G401.6 (cell line): ENCODE data around the gene UNC119.
A peak's percentile ranks its signal among the peaks of the same experiment; 100 is the strongest.

Experiments used
- FAIRE-seq: peaks from 2 replicates; lab custom pipeline; 2012; peaks lifted over from hg19 to GRCh38; lab: Jason Lieb, UNC

Gene UNC119

DNA sequence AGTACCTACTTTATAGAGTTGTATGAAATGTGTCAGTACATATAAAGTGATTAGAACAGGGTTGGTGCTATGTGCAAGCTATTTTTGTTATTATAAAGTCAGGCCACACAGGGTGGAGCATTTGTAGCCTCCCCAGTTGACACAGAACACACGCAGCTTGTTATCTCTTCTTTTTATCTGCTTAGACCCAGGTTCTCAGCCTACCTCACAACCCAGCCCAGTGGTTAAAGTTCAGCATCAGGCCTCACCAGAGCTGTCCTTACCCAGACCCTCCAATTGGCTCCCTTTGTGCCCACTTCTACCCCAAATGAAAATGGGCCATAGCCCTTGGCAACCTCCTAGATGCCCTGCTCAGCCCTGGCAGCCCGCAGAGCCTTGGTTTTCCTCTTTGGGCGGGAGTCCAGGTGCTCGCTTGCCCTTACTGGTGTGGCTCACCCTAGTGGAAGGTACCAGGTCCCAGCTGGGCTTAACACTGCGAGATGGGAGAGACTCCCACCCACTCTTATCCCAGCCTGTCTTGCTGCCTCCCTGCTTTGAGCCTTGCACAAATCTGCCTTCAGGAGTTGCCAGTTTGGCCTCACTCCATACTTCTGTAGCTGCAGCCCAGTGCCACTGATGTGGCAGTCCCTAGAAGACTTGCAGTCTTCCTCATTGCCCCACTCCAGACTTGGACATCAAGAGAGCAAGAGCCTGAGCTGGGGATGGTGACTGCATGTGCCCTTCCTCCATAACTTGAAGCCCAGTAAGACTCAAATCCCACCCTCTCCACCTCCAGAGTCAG, 20.0 kb upstream of the UNC119 start:
- FAIRE-seq = no peak

DNA sequence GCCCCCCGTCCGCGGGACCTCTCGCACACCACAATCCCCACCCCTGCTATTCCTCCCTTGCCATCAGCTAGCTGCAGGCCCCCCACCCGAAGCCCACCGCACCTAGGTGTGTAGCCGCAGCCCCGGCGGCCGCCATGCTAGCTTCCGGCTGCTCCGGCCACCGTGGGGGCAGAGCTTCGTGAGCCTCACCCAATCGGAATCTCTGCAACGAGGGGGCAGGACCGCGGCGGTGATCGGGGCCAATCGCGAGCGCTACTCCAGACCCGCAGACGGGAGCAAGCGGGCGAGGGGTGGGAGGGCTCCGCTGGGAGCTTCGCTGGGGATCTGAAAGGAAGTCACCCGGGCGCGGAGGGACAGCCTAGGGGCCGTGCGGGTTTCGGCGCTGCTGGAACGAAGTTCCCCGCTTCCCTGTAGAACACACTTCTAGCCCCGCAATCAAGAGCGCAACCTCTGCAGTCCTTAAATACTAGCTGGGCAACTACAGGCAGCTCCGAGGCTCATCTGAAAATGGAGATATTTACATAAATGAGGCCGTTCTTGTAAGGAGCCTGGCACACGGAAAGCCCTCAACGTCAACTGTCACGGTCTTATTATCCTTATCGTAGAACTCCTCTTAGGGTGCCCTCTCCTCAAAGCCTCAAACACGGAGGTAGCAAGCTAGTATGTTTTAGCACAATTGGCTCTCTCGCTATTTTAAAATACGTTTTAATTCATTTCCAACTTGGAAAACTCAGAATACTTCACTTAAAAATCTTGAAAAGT, 19.1 kb upstream of the UNC119 start, which contains the start of gene PIGS:
Gene PIGS, minus strand, starts transcription at position 164 of the 762 bp plus-strand sequence. Its CDS starts 28 bp downstream, at position 136.
- peak; percentile 72 for FAIRE-seq

DNA sequence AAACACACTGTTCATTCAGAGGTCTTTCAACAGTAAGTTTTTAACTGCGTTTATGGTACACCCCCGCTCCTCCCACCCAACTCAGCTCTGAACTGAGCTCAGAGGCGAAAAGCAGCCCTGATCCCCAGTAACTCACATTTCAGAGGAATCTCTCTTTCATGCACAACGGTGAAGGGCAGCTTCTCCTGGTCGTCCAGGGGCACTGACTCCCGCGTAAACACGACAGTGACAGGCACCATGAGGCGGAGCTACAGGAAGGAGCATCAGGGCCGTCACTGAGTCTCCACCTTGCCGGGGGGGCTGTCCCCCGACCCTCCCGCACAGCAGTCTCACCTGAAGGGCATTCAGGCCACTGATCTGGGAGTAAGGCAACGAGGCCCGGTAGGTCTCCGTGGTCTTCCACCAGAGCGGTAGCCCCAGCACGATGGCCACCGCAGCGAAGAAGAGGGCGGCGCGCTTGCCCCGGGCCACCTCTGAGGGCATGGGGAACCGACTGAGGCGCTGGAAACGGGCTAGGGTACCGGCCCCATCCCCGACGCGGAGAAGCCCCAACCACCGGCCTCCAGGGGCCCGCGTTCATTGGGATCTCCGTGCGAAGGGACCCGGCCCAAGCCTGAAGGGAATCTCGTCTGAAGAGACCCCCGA, 18.4 kb upstream of the UNC119 start:
- no peak for FAIRE-seq

DNA sequence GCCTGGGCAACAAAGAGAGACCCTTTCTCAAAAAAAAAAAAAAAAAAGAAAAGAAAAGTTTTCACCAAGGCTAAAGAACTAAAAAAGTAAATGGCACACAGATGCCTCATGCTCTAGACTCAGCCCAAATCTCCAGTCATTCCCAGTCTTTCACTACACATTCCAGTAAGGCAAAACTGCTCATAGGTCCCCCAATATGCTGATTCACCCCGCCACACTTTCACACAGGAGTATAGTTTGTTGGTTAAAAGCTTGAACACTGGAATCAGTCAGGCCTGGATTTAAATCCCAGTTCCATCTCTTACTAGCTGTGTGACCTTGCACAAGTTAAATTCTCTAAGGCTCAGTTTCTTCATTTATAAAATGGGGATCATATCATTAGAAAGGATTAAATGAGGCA, 17.0 kb upstream of the UNC119 start:
- no peak for FAIRE-seq

DNA sequence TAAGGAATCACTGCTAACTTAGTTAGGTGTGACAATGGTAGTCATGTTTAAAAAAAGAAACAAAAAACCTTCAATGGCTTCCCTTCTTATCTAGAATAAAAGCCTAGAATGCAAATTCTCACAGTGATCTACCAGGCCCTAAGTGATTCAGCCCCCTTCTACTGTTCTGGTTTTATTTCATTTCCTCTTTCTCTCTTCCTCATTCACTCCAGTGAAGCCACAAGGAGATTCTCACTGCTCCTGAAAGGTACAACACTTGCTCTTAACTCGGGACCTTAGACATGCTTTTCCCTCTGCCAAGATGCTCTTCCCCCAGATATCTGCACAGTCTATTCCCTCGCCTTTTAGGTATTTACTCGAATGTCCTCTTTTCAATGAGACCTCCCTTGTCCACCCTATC, 15.2 kb upstream of the UNC119 start:
- no peak for FAIRE-seq

DNA sequence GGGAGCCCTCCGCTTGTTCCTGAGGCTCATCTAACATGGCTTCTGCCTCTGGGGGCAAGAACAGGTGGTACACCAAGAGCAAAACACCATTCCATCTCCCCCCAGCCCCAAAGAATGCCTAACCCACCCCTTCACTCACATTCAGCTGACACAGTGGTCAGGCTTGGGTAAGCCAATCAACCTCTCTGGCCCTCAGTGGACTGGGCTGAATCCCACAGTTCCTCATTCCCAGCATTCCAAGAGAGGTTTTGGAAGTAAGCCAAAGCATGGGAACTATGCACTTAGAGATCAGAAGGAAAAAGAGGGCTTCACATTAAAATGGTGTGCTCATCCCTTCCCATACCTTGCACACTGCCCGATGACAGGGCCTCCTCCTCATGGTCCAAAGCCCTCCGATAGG, 11.1 kb upstream of the UNC119 start:
- no peak for FAIRE-seq

DNA sequence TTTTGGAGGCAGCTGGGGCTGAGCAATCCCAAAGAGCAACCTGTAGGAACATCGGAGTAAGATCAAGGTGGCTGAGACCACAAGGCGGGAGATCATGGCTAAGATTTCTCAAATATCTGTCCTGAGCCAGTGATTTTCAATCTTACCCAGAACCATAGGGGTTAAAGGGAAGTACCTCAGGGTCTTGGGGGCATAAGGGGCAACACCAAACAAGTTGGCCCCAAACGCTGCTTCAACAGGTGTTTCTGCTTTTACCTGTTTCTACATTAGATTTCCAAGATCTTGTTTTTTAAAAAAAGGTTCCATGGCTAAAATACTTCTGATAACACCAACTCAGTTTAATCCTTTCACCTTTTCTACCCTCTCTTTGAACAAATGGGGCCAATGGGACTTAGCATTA, 2.6 kb upstream of the UNC119 start:
- FAIRE-seq = no peak

DNA sequence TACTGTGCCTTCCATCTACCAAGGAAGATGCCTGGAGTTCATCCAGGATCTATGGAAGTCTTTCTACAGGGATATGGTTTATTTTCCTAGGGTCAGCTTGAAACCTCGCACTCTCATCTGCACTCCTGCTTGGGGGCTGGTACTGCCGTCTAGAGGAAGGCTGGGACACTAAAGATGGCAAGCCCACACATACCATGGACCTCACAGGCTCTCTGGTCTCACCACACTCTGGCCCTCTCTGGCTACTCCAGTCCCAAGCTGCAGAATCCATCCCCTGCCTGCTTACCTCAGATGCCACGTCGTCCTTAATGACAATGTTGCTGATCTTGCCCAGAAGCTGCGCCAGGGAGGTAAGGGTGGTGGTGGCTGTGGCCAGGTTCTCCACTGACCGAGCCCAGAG, 2.1 kb upstream of the UNC119 start:
- no peak for FAIRE-seq

DNA sequence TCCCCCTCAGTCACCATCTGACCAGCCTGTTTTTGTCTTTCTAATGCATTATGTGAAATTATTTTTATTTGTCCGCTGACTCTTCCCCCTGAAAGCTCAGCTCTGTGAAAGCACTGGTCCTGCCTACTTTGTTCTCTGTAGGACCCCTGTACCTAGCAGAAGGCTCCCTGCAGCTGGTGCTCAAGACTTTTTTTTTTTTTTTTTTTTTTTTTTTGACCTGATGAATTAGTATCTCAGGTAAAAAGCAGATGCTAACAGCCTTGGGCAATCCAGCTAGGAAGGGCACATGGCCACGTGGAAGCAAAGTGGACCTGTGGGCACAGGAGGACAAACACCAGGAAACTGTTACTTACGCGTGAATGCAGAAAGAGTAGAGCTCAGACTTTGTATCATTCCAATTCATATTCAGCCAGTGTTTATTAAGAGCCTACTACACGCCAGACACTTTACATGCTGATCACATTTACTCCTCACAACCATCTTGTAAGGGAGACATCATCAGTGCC, 629 bp upstream of the UNC119 start:
- no peak for FAIRE-seq

DNA sequence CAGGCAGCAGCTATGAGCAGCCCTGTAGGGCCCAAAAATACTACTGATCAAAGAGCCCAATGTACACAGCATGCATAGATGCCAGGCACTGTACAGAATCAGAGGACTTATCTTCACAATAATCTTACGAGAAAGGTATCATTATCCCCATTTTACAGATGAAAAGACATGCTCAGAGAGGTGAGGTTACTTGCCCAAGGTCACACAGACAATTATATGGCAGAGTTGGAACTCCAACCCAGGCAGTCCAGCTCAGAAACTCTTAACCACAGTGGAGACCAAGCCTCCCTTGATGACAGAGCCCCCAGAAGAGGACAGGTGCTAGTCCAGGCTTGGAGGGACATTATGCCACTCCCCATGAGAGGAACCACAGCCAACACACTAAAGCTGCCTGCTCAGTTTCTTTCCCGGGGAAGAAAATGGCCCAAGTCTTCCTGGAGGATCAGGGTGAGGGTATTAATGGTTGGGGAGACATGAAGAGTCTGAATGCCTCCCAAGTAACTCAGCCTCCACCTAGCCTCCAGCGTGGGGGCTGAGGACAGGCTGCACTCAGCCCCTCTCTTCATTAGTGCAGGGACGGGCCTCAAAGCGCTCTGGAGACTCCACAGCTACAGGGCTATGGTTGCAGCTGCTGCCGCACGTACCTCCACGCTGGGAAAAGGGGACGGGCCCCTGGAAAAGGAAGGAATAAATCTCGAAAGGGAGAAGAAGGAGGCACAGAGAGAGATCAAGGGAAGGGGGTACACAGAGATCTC, 826 bp downstream of the UNC119 start:
- FAIRE-seq = no peak

DNA sequence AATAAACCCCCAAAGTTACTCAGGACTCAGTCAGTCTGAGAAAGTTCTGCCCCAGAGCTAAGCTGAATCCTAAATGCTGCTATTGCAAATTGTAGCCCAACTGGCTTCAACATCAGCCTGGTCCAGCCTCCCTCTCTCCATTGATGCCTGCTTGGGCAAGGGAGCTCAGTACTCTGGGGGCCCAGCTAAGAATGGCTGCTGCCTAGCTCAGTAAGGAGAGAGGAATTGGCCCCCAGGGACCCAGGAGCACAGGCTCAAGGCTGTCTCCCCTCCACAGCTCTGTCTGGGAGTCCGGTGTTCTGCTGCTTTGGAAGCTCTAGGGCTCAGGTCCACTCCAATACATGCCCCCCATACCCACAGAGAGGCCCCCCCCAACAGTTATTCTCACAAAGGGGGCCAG, 1.6 kb downstream of the UNC119 start:
- FAIRE-seq = no peak

DNA sequence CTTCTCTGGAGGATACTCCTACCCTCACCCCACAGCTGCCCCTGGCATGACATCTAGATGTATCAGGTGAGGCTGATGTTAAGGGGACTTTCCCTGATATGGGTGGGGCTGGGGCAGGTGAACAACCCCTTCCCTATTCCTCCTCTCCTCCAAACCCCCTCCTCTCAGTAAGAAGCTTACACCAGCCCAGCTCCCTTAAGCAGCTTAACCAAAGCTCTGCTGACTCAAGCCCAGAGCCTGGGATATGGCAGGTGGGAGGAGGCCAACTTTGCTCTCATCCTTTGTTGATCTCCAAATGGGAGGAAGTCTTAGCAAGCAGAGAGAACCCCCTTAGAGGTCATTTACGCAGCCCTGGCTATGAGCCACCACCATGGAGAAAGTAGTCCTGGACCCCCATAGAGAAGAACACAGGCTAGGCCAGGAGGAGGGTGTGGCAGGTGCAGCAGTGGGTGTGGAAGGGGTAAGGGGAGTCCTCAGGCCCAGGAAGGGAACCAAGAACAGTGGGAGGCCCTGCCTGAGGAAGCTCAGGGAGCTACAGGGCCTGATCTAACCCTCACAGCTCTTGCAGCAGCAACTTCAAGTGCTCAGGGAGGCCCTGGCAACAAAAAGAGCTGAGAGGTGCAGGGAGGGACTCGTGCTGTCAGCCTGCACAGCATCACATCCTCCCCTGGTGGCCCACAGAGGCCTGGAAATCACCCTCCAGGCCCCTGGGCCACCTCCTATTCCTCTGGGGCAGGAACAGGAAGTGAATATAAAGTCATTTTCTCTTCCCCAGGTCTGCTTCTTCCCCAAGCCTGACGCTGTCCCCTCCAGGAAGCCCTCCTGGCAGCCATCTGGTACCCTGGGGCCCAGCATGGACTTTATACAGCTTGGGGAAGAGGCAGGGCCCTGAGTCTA, 2.9 kb downstream of the UNC119 start:
- no peak for FAIRE-seq

DNA sequence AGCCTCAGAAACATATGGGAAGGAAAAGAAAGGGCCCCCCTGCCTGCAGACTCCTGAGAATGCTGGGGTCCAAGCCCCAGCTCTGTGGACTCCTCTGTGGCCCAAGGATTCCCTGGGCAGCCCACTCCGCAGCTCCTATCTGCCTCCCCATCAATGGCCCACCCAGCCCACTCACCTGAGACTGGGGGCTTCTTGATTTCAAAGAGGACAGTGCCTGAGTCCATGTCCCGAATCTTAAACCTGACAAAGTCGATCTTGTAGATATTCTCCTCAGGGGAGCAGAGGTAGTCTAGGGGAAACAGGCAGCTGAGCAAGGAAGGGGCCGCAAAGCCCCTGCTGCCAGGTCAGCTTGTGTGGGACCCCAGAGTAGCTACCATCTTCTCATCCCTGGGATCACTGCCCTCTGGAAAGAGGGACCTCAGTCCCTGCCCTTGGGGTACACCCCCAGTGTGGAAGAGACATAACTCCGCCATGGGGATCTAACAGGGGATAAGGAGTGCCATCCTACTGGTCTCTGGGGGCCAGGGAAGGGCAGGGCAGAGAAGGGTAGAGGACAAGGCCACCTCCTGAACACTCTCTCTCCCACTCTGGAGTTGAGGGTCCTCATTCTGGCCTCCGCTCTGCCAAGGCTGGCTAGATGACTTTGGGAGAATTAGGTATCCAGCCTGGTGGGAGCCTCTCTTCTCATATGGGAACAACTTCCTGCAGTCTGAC, 3.9 kb downstream of the UNC119 start:
- no peak for FAIRE-seq

DNA sequence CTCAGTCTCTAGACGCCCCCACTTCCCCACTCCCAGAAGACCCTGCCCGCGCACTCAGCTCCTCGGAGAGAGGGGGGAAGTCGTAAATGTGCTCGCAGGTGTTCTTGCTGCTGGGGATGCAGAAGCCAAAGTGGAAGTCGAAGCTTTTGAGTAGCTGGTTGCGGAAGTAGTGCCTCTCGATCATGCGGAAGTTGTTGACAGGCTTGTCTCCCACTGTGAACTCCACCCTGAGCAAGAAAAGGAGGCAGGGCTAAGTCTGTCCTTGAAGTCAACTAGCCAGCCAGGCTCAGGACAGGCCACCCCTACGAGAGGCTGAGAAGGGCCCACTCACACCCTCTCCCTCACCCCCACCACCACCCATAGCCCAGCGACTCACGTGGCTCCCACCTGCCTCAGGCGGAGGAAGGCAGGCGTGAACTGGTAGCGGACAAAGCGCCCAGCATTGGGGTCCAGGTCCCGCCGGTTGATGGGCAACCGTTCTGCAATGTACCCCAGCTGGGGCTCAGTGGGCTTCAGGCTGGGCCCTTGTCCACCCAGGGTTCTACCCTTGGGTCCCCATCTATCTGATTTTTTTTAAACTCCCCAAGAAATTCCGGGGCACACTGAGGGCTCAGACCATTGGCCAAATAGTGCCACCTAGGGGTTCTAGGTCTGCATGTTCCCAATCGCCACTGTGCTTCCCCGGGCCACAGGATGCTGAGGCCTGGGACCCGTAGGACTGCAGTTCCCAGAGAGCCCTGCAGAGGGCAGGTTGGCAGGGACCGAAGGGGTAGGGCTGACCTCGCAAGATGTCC, 4.6 kb downstream of the UNC119 start:
- FAIRE-seq = peak; percentile 86

DNA sequence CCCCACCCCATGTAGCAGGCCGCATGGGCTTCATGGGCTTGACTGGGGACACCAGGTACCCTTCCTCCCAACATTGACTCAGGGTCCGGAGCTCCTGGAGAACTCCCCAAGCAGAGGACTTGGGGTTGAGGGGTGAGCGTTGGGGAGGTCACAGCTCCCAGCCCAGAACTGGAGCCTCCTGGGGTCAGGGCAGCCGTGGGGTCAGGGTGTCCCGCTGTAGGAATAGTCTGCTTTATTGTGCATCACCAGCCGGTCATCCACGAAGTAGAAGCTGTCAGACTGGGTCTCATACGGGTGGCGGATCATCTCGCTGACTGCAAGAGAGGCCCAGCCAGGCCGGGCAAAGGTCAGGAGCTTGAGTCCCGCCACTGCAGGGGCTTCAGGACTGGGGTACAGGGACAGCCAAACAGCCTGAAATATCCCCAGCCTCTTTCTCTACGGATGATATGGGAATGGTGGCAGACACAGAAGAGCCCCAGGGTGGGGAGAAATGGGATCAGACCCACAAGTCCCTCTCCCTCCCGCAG, 5.3 kb downstream of the UNC119 start:
- no peak for FAIRE-seq

DNA sequence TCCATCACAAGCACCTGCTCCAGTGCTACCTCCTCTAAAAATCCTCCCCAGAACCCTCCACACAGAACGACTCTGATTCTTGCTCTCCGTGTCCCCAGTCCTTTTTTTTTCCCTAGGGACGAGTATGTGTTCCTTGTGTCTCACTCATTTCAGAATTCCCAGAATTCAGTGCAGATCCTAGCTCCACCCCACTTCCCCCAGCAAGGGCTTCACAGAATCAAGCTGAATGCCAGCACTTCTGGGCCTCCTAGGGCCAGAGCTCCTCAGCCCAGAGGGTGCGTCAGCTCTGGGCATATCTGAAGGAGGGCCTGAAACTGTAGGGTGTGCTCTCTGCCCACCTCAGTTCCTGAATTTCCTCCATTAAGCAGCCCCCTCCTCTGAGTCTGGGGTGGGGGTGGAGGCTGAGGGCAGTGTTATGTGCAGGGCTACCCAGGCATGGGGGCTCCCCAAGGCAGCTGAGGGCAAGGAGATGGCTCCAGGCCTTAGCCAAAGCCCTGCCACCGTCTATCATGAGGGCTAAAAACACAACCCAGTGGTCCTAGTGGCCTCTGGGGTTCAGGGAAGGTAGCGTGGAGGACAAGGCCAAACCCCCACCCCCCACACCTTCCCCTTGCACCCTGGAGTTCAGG, 6.5 kb downstream of the UNC119 start:
- FAIRE-seq = no peak

DNA sequence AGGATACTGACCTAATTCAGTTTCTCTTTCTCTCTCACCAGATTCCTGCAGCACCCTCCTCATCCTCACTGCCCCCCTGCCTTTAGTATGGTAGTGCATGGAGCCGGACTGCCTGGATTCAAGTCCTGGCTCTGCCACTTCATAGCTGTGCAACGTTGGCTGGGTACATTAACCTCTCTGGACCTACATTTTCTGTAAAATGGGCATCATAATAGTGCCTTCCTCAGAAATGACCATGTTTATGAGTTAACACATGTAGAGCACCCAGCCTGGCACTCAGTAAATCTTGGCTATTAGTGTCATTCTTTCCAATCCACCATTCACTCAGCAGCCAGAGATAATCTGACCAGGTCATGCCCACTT, 7.3 kb downstream of the UNC119 start:
- no peak for FAIRE-seq

DNA sequence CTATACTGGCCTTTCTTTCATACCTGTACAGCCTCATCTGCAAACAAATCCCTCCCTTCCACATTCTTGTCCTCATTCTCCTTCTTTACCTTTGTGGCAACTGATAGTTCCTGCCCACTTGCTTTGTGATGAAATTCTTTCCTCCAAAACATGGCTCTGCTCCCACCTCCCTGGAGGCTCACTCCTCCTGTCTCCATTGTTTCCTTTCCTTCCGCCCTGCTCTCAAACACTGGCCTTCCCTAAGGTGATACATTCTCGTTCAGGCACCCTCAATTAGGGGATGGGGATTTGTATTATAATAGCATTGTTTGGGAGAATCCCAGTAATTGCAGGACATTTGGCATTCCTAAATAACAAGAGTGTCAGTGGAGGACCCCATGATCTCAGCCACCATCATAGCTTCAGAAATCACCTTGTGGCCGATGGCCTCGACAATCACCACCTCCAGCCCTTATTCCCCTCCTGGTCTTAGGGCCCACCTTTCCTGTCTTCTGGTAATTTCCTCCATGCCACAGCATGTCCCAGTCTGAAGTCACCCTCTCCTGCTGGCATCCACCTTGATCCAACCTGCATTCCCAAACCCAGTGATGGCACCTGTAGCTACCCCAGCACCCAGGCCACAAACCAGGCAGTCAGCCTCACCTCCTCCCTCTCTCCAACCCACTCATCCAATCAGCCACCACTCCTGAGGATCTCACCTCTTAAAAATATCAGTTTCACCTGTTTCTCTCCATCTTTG, 7.9 kb downstream of the UNC119 start:
- no peak for FAIRE-seq
